ENCODE measurements around the gene EOLA1.
"Not testable (repeated sequence)": the region's sequence is repeated elsewhere in the genome, so short reads cannot be mapped to it uniquely, and the experiment has no call there.

DNA sequence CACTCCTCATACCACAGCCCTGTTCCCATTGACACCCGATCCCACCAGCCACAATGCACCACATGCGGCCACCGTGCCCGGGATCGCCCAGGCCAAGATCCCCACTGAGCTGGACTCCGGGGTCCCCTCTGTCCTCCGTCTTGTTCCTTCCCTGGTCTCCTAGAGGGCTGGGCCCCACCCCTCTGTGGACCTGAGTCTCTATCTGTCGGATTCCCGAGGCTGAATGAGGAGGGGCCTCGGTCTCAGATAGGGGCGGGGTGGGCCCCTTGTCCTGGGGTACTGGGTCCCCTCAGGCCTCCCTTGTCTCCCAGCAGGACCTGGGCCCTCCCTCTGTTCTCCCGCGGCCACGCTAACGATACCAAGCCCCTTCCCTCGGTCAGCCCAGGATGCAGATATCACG is 44.8 kb downstream of the EOLA1 start:
- TF ChIP-seq, protein P1, sequence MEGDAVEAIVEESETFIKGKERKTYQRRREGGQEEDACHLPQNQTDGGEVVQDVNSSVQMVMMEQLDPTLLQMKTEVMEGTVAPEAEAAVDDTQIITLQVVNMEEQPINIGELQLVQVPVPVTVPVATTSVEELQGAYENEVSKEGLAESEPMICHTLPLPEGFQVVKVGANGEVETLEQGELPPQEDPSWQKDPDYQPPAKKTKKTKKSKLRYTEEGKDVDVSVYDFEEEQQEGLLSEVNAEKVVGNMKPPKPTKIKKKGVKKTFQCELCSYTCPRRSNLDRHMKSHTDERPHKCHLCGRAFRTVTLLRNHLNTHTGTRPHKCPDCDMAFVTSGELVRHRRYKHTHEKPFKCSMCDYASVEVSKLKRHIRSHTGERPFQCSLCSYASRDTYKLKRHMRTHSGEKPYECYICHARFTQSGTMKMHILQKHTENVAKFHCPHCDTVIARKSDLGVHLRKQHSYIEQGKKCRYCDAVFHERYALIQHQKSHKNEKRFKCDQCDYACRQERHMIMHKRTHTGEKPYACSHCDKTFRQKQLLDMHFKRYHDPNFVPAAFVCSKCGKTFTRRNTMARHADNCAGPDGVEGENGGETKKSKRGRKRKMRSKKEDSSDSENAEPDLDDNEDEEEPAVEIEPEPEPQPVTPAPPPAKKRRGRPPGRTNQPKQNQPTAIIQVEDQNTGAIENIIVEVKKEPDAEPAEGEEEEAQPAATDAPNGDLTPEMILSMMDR (IDR thresholded peaks at IDR 0.05; ENCODE audit: low read depth, low read length, poor library complexity, severe bottlenecking): not testable (repeated sequence)
- TF ChIP-seq EZH2phosphoT487 (IDR thresholded peaks at IDR 0.05; ENCODE audit: borderline replicate concordance, low read length): not testable (repeated sequence)
